GM20431 (cell line): ENCODE results near the gene RCVRN.

Source experiments
- in situ Hi-C: fragments of 300-500 bp; cut with MseI, MboI; formaldehyde crosslinking; loops from one replicate; pipeline ENCODE4 v1.15.0; 2020; ENCODE audit warnings: low sequenced_read_pairs; ENCODE audit not compliant: unreplicated experiment

Gene RCVRN

DNA sequence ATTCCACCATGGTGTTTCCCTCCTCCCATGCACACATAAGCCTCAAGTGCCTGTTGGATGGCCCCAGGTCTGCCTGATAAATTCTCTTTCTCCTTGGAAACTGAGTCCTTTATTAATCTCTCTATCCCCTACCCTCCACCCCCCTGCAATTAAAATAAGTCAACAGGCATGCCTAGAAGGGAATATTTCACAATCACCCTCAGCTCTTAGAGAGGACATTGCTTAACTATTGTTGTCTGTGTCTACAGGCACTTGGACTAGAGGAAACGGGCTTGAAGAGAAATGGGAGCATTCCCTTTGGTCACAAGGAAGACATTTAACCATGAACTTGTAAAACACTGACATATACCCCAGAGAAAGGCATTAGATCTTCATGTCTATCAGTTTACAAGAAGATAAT lies 39.5 kb downstream of the RCVRN start:
- in situ Hi-C loops, result no loop called here

DNA sequence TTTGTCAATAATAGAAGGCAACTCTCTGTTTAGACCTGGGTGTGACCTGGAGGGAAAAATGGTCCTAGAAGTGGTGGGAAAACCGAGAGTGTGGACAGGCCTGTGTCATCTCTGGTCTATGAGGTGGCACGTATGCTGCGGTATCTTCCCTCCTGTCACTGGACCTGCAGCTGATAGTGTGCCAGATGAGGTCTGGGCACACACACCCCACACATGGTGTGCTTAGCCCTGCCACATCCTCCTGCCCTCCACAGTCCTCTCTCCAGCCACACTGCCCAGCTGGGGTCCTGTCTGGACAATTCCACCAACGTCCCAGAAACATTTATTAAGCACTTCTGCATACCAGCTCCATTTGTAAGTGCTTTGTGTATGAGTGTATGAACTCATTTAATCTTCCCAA lies 42.1 kb downstream of the RCVRN start:
- in situ Hi-C loops, result no loop called here

DNA sequence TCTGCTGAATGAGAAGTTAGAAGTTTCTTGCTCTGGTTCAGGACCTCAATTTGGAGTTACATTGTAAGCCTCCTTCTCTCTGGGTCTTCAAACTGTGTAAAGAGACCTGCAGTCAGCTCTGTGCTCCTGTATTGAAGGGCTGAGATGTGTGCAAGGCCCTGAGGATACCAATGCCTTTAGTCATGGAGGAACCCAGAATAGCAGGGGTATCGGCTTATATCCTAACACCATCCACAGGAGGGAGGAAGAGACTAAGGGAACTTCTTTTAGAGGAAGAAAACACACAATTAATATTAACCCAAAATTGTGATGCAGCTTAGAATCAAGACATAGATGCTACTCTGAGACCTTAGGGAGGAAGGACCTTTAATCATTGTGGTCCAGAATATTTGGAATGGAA lies 42.9 kb downstream of the RCVRN start:
- in situ Hi-C loops, result no loop called here

DNA sequence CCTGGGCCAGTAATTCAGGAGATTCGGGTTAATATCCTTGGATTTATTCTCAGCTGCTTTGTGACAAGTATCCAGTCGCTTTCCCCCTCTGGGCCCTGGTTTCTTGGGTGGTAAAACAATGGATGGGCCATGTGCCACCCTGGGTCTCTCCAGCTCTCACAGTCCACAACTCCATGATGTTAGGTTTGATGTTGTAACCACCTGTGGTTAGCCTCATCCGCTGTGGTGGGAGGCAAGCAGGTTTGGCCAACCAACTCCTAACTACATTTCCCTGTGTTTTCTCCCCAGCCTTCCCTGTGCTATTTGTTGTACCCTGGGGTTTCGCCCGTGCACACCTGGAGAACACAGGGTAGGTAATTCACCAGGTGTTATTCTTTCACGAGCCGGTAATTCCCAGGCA lies 44.2 kb downstream of the RCVRN start:
- in situ Hi-C loops, result no loop called here

DNA sequence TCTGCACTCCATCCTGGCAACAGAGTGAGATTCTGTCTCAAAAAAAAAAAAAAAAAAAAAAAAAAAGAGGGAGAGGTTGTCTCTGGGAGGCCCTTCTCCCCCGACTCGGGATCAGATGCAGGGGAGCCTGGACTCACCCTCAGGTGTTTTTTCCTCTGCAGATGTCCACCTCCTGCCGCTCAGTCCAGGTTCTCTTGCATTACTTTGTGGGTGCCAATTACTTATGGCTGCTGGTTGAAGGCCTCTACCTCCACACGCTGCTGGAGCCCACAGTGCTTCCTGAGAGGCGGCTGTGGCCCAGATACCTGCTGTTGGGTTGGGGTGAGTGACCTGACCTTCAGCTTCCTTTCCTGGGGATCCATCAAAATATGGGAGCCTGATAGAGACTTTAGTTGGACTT lies 45.3 kb downstream of the RCVRN start:
- in situ Hi-C loops, result no loop called here

DNA sequence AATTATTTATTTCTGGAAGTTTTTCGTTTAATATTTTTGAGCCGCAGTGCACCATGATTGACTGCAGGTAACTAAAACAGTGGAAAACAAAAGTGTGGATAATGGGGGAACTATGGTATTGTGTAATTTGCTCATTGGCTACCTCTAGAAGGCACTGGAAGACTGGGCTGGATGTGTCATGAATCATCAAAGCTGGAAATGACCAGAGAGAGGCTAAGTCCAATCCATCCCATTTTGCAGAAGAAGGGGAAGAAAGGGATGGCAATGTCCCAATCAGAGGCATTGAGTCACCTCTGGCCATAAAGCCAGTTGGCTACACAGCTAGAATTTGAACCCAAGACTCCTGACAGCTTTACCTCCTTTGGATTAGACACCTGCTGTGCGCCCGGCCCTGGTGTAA lies 50.0 kb downstream of the RCVRN start:
- in situ Hi-C loops, result no loop called here

DNA sequence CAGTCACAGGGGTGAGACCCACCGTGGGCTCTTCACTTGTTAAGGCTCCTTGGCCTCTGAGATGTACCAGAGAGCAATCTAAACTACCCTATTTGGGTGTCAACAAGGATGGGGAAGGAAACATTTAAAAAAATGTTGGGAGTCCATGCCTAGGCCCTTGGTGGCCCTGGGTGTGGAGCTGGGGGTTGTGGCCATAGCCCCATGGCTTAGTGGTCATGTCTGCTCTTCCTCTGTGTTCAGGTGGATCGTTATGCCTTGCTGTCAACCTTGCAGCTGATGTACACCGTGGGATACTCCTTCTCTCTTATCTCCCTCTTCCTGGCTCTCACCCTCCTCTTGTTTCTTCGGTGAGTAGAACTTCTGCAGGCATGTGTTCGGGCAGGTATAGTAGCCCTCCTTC lies 50.8 kb downstream of the RCVRN start:
- in situ Hi-C loops, result no loop called here

DNA sequence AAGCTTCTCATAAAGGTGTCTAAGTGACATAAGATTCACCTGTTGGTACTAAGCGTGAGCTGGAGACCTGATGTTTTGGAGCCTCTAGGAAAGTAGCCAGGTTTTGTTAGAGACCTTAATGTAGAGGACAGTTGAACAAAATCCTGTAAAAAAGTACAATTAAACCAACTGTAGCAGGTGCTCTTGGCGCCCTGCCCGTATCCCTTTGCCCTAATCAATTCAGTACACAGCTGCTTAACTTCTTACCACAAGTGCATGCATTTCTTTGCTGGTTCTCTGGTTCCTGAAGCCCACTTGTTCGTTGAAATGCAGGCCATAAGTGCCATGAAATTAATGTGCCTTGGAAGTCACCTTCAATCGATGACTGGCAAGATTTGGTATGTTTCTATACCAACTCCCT lies 54.9 kb downstream of the RCVRN start:
- in situ Hi-C loops, result no loop called here
